OCI-LY7 (cell line): ENCODE measurements around the gene CHGA. TPM values are rescaled to one million over a fixed set of nuclear protein-coding genes. Genes with fewer than 3 reads are reported as not detected.

Experiments
- BruUV-seq: library from RNA; stranded (reverse); fragments of 400-500 nt; replicated peaks from 2 replicates; lab custom pipeline; 2021; lab: Mats Ljungman, UMichigan
- CTCF ChIA-PET: fragments of 300-600 bp; sonication (Branson Sonifier 250); formaldehyde crosslinking; loops from one replicate; lab custom pipeline; 2022; ENCODE audit warnings: antibody characterized with exemption; ENCODE audit not compliant: unreplicated experiment; lab: Charles Lee
- POLR2A ChIA-PET: fragments of 300-600 bp; sonication (Branson Sonifier 250); formaldehyde crosslinking; loops from one replicate; lab custom pipeline; 2022; ENCODE audit warnings: antibody characterized with exemption; lab: Charles Lee
- DNase-seq: peaks from one replicate; pipeline ENCODE4 v3.0.0-alpha.2; 2015; ENCODE audit warnings: low spot score
- H2AFZ ChIP-seq: fragments of 200-600 bp; sonication (generic), shearing (Covaris generic); 2 replicates; pipeline ENCODE4 v1.6.1; 2014; ENCODE audit warnings: mild to moderate bottlenecking, antibody characterized with exemption, low read length, moderate library complexity
- H3K27ac ChIP-seq: fragments of 200-600 bp; sonication (generic); 2 replicates; pipeline ENCODE4 v1.5.1; 2014; ENCODE audit warnings: mixed run types, low read depth, mild to moderate bottlenecking, moderate library complexity, low read length, inconsistent platforms; ENCODE audit not compliant: poor library complexity, severe bottlenecking
- H3K36me3 ChIP-seq: fragments of 200-600 bp; sonication (generic); 2 replicates; pipeline ENCODE4 v1.6.1; 2014; ENCODE audit warnings: mild to moderate bottlenecking, antibody characterized with exemption, low read length, moderate library complexity, mixed read lengths; ENCODE audit not compliant: insufficient read depth
- H3K4me1 ChIP-seq: fragments of 200-600 bp; sonication (generic); 2 replicates; pipeline ENCODE4 v1.5.1; 2014; ENCODE audit warnings: mild to moderate bottlenecking, low read length; ENCODE audit not compliant: insufficient read depth, poor library complexity, severe bottlenecking
- H3K4me2 ChIP-seq: fragments of 200-600 bp; sonication (generic); 2 replicates; pipeline ENCODE4 v1.6.1; 2014; ENCODE audit warnings: mild to moderate bottlenecking, low read length
- H3K4me3 ChIP-seq: fragments of 200-600 bp; sonication (generic); 2 replicates; pipeline ENCODE4 v1.5.1; 2014; ENCODE audit warnings: mild to moderate bottlenecking, low read depth, low read length; ENCODE audit not compliant: poor library complexity, severe bottlenecking
- H3K79me2 ChIP-seq: fragments of 200-600 bp; sonication (generic); 2 replicates; pipeline ENCODE4 v1.6.1; 2016; ENCODE audit warnings: low read depth, mild to moderate bottlenecking, low read length, moderate library complexity, mixed read lengths; ENCODE audit not compliant: insufficient read depth
- H3K9me2 ChIP-seq: fragments of 200-600 bp; sonication (generic); 2 replicates; pipeline ENCODE4 v1.6.1; 2016; ENCODE audit warnings: mild to moderate bottlenecking, low read length, mixed read lengths; ENCODE audit not compliant: insufficient read depth
- H3K9me3 ChIP-seq: fragments of 200-600 bp; sonication (generic); 2 replicates; pipeline ENCODE4 v1.6.1; 2014; ENCODE audit warnings: mild to moderate bottlenecking, mixed run types, low read length, mixed read lengths
- H4K20me1 ChIP-seq: fragments of 200-600 bp; sonication (generic); 2 replicates; pipeline ENCODE4 v1.6.1; 2014; ENCODE audit warnings: mild to moderate bottlenecking, antibody characterized with exemption, low read length, moderate library complexity, mixed read lengths; ENCODE audit not compliant: insufficient read depth
- CTCF ChIP-seq: fragments of 200-600 bp; sonication (generic); conservative IDR thresholded peaks from 2 replicates; pipeline ENCODE4 v1.5.1; 2014; ENCODE audit warnings: mild to moderate bottlenecking, antibody characterized with exemption, low read length, moderate library complexity, mixed read lengths
- EZH2phosphoT487 ChIP-seq: fragments of 200-600 bp; sonication (generic); IDR thresholded peaks from 2 replicates; pipeline ENCODE4 v1.6.1; 2018; ENCODE audit warnings: low read depth, borderline replicate concordance, mild to moderate bottlenecking, mixed run types, antibody characterized with exemption, low read length, moderate library complexity, mixed read lengths
- intact Hi-C: fragments of 100-400 bp; cut with micrococcal nuclease; formaldehyde crosslinking; loops from one replicate; pipeline ENCODE4 v1.10.0; 2022; ENCODE audit not compliant: unreplicated experiment
- total RNA-seq, 2 experiments: library from RNA; depleted of rRNA in 1 of 2; stranded (reverse); fragments of >200 nt in 1 of 2; shearing (Covaris generic) in 1 of 2; gene quantifications; 2 replicates each; pipeline ENCODE4 v1.2.3, GENCODE V29; 2014 to 2022

The CHGA gene
- total RNA-seq, 2 experiments from 2014 or later = 0.57 TPM; not detected in 1

- no peak for DNase-seq
- H2AFZ ChIP-seq = no peak overlapping the region
- no peak overlapping the region for H3K4me3 ChIP-seq
- H3K4me2 ChIP-seq = no peak overlapping the region
- no TSS peak for BruUV-seq
- intact Hi-C loops = no loop called here
- no peaks in the 10 kb centered on the region for H3K36me3 ChIP-seq
- H4K20me1 ChIP-seq = no peaks in the 10 kb centered on the region
- H3K27ac ChIP-seq = no peak overlapping the region
- H3K79me2 ChIP-seq = no peaks in the 10 kb centered on the region
- H3K4me1 ChIP-seq = peaks cover 6% of the 10 kb centered on the region
- ChIA-PET POLR2A (no interaction called here), CTCF (no interaction called here)
- TF ChIP-seq EZH2phosphoT487 (no peak), CTCF (no peak)
- H3K9me2 ChIP-seq = no peaks in the 10 kb centered on the region
- H3K9me3 ChIP-seq = no peaks in the 10 kb centered on the region
These were observed 9.8 kb downstream of the CHGA start for GRCh38 chr14:92932448-92933395.

- ChIA-PET POLR2A (interaction anchor here (0.6 kb wide), 1 partner anchor 252 kb away, joined by 4 read pairs; no protein-coding TSS in a partner anchor), CTCF (no interaction called here)
- Histone ChIP-seq H3K79me2 (no peaks in the 10 kb centered on the region), H2AFZ (no peak overlapping the region), H3K4me3 (no peak overlapping the region), H3K27ac (no peak overlapping the region), H4K20me1 (no peaks in the 10 kb centered on the region), H3K9me2 (no peaks in the 10 kb centered on the region), H3K36me3 (no peaks in the 10 kb centered on the region), H3K9me3 (no peaks in the 10 kb centered on the region), H3K4me2 (no peak overlapping the region), H3K4me1 (no peaks in the 10 kb centered on the region)
- intact Hi-C loops = no loop called here
- TF ChIP-seq EZH2phosphoT487 (no peak), CTCF (no peak)
- DNase-seq = no peak
- no TSS peak for BruUV-seq
These were observed 10.5 kb downstream of the CHGA start for GRCh38 chr14:92933481-92933880.
